Osteoblast (primary cell): ENCODE data around the gene IRF7. TPM values are rescaled to one million over a fixed set of nuclear protein-coding genes. Genes with fewer than 3 reads are reported as not detected.

Experiments used
- DNase-seq: peaks from one replicate; pipeline ENCODE4 v3.0.0; 2011; ENCODE audit warnings: low spot score, mixed read lengths; ENCODE audit not compliant: insufficient read length; ENCODE audit errors: missing footprints
- H2AFZ ChIP-seq: 2 replicates; pipeline ENCODE4 v1.6.0; 2011; ENCODE audit warnings: mild to moderate bottlenecking, low read length
- H3K27ac ChIP-seq: 2 replicates; pipeline ENCODE4 v1.5.1; 2011; ENCODE audit warnings: mild to moderate bottlenecking, low read depth, low read length, moderate library complexity
- H3K27me3 ChIP-seq: 2 replicates; pipeline ENCODE4 v1.6.0; 2012; ENCODE audit warnings: mild to moderate bottlenecking, control low read depth, inconsistent platforms, low read length, moderate library complexity; ENCODE audit not compliant: insufficient read depth
- H3K36me3 ChIP-seq: 2 replicates; pipeline ENCODE4 v1.5.1; 2011; ENCODE audit warnings: mild to moderate bottlenecking, low read length, control low read depth, moderate library complexity; ENCODE audit not compliant: insufficient read depth
- H3K4me1 ChIP-seq: 2 replicates; pipeline ENCODE4 v1.5.1; 2011; ENCODE audit warnings: mild to moderate bottlenecking, low read length, control low read depth, moderate library complexity; ENCODE audit not compliant: insufficient read depth
- H3K4me2 ChIP-seq: 2 replicates; pipeline ENCODE4 v1.6.0; 2011; ENCODE audit warnings: mild to moderate bottlenecking, low read length; ENCODE audit not compliant: insufficient read depth
- H3K4me3 ChIP-seq: fragments of 200-600 bp; sonication (generic); 3 replicates; pipeline ENCODE4 v1.5.1; 2012; ENCODE audit warnings: mild to moderate bottlenecking, low read length, inconsistent platforms; ENCODE audit not compliant: insufficient read depth
- H3K79me2 ChIP-seq: 2 replicates; pipeline ENCODE4 v1.6.0; 2012; ENCODE audit warnings: mild to moderate bottlenecking, low read length, control low read depth, inconsistent platforms; ENCODE audit not compliant: insufficient read depth
- H3K9me3 ChIP-seq: 2 replicates; pipeline ENCODE4 v1.5.1; 2011; ENCODE audit warnings: low read depth, low read length, control low read depth
- H4K20me1 ChIP-seq: 2 replicates; pipeline ENCODE4 v1.6.0; 2012; ENCODE audit warnings: mild to moderate bottlenecking, low read length, control low read depth; ENCODE audit not compliant: insufficient read depth
- total RNA-seq: library from RNA; depleted of rRNA; stranded (reverse); fragments of >200 nt; gene quantifications from 2 replicates; pipeline ENCODE4 v1.2.3, GENCODE V29; 2012
- TF ChIP-seq, protein P1 (sequence below): IDR thresholded peaks from 2 replicates; pipeline ENCODE4 v1.5.1; 2011; ENCODE audit warnings: mild to moderate bottlenecking, low read depth, low read length, moderate library complexity; ENCODE audit errors: extremely low read depth

Gene IRF7
- total RNA-seq, 1 donor: 21.4 TPM

DNA sequence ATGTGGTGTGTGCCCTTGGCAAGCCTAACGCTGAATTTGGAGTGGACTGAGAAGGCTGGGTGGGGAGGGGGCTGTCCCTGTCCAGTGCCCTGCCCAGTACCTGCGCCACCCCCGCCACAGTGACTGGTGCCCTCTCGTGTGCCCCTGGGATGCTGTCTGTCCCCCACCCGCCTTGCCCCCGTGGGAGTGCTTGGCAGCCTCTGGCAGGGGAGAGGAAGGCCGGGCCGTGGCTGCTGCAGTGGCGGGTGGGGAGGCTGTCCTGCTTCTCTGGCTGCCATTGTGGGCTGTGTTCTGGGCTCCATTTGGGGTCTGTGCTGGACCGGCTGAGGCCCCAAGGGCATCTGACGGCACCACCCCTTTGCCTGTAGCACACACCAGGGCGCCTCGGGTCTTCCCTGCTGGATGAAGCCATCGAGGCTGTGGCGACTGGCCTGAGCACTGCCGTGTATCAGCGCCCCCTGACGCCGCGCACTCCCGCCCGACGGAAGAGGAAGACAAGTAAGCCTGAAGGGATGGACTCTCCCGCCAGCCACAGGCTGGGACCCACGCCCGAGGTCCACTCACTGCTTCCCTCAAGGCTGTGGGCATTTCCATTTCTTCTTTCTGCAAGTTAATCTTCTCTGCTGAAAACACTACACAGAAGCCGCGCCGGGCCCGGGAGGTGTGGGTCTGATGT lies 17.6 kb downstream of the IRF7 start:
- Histone ChIP-seq H3K4me3 (no peak overlapping the region), H3K79me2 (peaks cover 44% of the 10 kb centered on the region), H3K36me3 (peaks cover 75% of the 10 kb centered on the region)

DNA sequence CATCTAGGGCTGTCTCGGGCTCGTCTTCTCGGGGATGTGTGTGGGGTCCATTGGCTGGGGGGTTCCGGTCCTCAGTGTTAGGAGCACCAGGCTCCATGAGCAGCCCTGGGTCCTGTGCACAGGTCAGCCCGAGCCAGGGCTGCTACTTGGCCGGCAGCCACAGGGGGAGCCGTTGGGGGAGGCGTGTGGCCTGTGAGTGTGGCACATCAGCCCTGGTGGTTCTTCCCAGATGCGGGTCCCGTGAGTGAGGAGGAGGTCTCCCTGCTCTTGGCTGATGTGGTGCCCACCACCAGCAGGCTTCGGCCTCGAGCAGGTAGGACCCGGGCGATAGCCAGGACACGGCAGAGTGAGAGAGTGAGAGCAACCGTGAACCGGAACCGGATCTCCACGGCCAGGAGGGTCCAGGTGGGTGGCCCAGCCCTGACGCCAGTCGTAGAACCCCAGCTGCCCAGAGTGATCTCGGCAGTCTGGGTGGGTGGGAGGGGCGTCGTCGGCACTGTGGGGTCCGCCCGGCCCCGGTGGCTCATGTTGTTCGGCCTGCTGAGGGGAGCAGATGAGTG lies 18.5 kb downstream of the IRF7 start:
- H3K79me2 ChIP-seq: peaks cover 49% of the 10 kb centered on the region
- TF ChIP-seq, protein P1, sequence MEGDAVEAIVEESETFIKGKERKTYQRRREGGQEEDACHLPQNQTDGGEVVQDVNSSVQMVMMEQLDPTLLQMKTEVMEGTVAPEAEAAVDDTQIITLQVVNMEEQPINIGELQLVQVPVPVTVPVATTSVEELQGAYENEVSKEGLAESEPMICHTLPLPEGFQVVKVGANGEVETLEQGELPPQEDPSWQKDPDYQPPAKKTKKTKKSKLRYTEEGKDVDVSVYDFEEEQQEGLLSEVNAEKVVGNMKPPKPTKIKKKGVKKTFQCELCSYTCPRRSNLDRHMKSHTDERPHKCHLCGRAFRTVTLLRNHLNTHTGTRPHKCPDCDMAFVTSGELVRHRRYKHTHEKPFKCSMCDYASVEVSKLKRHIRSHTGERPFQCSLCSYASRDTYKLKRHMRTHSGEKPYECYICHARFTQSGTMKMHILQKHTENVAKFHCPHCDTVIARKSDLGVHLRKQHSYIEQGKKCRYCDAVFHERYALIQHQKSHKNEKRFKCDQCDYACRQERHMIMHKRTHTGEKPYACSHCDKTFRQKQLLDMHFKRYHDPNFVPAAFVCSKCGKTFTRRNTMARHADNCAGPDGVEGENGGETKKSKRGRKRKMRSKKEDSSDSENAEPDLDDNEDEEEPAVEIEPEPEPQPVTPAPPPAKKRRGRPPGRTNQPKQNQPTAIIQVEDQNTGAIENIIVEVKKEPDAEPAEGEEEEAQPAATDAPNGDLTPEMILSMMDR: no peak

More for the DNA sequence above, 17.6 kb downstream of the IRF7 start:
- DNase-seq: no peak
- Histone ChIP-seq H3K4me1 (no peaks in the 10 kb centered on the region), H2AFZ (no peak overlapping the region), H3K27me3 (no peaks in the 10 kb centered on the region), H3K27ac (no peak overlapping the region), H3K4me2 (no peak overlapping the region), H4K20me1 (peaks cover 24% of the 10 kb centered on the region), H3K9me3 (no peaks in the 10 kb centered on the region)
- TF ChIP-seq, protein P1: no peak

DNA sequence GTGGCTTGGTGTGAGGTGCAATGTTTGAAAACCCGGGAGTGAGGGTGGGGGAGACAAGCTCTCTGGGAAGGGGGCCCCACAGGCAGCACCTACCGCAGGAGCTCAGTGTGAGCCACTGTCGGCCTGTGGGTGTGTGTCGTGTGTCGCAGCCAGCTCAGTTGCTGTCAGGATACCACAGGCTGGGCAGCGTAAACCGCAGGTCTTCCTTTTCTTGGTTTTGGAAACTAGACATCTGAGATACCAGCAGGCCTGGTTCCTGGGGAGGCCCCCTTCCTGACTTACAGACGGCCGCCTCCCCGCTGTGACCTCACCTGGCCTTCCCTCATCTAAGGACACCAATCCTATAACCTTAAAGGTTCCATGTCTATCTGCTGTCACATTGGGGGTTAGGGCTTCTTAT lies 19.4 kb downstream of the IRF7 start:
- Histone ChIP-seq H3K79me2 (peaks cover 50% of the 10 kb centered on the region), H4K20me1 (peaks cover 27% of the 10 kb centered on the region), H3K36me3 (peaks cover 73% of the 10 kb centered on the region)

More for the DNA sequence above, 18.5 kb downstream of the IRF7 start:
- H2AFZ ChIP-seq: no peak overlapping the region
- H3K4me1 ChIP-seq: no peaks in the 10 kb centered on the region
- peaks cover 27% of the 10 kb centered on the region for H4K20me1 ChIP-seq
- DNase-seq: no peak
- H3K27ac ChIP-seq: no peak overlapping the region
- H3K9me3 ChIP-seq: no peaks in the 10 kb centered on the region
- H3K4me2 ChIP-seq: no peak overlapping the region
- H3K36me3 ChIP-seq: peaks cover 76% of the 10 kb centered on the region
- no peak overlapping the region for H3K4me3 ChIP-seq
- no peaks in the 10 kb centered on the region for H3K27me3 ChIP-seq

DNA sequence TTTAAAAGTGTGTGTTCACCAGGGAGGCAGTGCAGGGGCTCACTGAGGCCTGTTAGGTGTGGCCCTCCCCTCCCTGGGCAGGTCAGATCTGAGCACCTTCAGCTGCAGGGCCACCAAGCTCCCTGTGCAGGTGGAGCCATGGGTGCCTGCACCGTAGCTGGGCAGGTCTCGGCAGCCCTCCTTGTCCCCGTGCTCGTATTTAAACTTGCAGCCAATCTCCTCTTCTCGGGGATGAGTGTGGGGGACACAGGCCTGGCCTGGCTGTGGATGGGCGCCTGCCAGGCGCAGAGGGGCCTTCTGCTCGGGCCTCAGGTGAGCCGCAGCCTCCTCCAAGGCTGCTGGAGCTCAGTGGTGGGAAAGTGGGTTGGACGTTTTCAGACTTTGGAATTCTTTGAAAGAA lies 20.4 kb downstream of the IRF7 start:
- Histone ChIP-seq H3K4me3 (no peak overlapping the region), H3K27ac (no peak overlapping the region), H3K27me3 (no peaks in the 10 kb centered on the region), H4K20me1 (peaks cover 27% of the 10 kb centered on the region), H3K4me2 (no peak overlapping the region), H2AFZ (no peak overlapping the region), H3K36me3 (peaks cover 76% of the 10 kb centered on the region), H3K79me2 (peaks cover 55% of the 10 kb centered on the region), H3K4me1 (no peaks in the 10 kb centered on the region), H3K9me3 (no peaks in the 10 kb centered on the region)
- TF ChIP-seq, protein P1: no peak
- DNase-seq: no peak

More for the DNA sequence above, 19.4 kb downstream of the IRF7 start:
- Histone ChIP-seq H3K4me2 (no peak overlapping the region), H3K27me3 (no peaks in the 10 kb centered on the region), H3K9me3 (no peaks in the 10 kb centered on the region), H3K4me3 (no peak overlapping the region), H3K4me1 (no peaks in the 10 kb centered on the region), H2AFZ (no peak overlapping the region), H3K27ac (no peak overlapping the region)
- TF ChIP-seq, protein P1: no peak
- DNase-seq: no peak
